ENCODE results near the gene SCLY.

SCLY gene

DNA sequence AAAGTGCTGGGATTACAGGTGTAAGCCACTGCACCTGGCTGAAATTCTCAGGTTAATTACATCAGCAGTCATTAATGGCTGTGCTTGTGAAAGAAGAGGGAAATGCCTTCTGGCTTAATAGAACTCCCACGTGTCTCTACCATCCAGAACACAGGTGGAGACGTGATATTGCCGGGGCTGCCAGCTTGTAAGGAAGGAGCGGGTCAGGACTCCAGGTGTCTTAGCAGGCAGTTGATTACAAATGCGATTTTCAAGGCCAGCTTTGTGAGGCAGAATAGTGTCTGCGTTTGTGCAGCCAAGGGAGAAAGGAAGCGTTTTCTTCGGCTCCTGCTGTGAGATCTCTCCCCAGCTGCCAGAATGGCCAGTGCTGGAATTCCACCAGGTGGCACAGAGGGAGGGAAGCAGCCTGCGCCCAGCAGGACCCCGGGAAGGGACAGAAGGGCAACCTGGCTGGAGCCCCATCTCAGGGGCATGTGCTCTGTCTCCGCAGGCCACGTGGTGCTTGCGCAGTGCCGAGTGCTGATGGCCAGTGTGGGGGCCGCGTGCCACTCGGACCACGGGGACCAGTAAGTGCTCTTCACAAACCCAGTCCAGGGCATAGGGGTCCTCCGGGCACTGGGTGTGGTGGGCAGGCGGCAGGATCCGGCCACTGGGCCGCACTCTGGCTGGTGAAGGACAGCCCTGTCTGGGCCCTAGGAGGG, 35.7 kb downstream of the SCLY start (continued):
- TF ChIP-seq, protein P1, sequence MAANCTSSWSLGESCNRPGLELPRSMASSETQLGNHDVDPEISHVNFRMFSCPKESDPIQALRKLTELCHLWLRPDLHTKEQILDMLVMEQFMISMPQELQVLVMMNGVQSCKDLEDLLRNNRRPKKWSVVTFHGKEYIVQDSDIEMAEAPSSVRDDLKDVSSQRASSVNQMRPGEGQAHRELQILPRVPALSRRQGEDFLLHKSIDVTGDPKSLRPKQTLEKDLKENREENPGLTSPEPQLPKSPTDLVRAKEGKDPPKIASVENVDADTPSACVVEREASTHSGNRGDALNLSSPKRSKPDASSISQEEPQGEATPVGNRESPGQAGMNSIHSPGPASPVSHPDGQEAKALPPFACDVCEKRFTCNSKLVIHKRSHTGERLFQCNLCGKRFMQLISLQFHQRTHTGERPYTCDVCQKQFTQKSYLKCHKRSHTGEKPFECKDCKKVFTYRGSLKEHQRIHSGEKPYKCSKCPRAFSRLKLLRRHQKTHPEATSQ (tag by site-specific recombination; IDR thresholded peaks at IDR 0.05) = no peak

DNA sequence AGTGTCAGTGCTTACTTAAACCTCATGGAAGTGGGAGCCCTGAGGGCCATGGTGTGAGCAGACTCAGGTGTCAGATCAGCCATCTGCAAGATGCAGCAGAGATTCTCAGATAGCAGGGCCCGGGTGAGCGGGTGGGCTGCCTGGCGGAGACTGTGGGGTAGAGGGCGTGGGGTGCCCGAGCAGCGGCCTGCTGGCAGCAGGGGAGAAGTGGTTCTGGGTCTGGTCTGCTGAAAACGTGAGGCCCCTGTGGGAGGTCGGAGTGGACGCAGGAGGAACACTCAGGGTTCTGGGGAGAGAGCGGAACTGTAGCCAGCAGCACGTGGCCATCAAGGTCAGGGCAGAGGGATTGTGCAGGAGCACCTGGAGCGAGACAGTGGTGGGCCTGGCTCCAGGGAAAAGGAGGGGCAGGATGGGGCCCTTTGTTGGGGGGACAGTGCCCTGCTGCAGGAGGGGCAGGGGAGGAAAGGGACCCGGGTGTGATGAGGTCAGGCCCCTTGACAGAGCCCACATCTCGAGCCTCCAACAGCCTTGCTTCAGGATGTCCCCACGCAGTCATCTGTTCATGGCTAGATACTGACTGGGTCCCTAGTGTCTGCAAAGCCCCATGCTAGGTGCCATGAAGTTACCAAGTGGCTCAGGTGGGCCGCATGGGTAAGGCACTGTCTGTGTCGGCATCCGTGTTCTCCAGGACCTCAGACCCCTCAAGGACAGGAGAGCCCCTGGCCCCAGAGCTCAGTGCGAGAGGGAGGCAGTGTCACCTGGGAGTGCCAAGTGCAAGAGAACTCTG, 36.6 kb downstream of the SCLY start:
- CTCF ChIA-PET = no interaction called here

More for the DNA sequence above, 36.6 kb downstream of the SCLY start:
- H3K36me3 ChIP-seq (ENCODE audit: control insufficient read depth in 2 of 2, insufficient read depth in 1 of 2, low read length in 2 of 2) = peaks cover 0 to 6% of the 10 kb centered on the region in 2 experiments; a peak in 1 of 3 replicates
- TF ChIP-seq ZNF426 (tag by site-specific recombination; IDR thresholded peaks at IDR 0.05) = no peak
- no peak for TF ChIP-seq ZNF791 (tag by site-specific recombination; IDR thresholded peaks at IDR 0.05)
- no peak for TF ChIP-seq ZNF239 (tag by site-specific recombination; IDR thresholded peaks at IDR 0.05)
- TF ChIP-seq ZNF544 (tag by site-specific recombination; IDR thresholded peaks at IDR 0.05) = no peak
- TF ChIP-seq ZNF654 (tag by site-specific recombination; IDR thresholded peaks at IDR 0.05; ENCODE audit: low read depth) = no peak
- TF ChIP-seq ZNF292 (tag by site-specific recombination; IDR thresholded peaks at IDR 0.05; ENCODE audit: borderline replicate concordance, low read depth) = no peak
- TF ChIP-seq, protein P2, sequence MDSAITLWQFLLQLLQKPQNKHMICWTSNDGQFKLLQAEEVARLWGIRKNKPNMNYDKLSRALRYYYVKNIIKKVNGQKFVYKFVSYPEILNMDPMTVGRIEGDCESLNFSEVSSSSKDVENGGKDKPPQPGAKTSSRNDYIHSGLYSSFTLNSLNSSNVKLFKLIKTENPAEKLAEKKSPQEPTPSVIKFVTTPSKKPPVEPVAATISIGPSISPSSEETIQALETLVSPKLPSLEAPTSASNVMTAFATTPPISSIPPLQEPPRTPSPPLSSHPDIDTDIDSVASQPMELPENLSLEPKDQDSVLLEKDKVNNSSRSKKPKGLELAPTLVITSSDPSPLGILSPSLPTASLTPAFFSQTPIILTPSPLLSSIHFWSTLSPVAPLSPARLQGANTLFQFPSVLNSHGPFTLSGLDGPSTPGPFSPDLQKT (IDR thresholded peaks at IDR 0.05; ENCODE audit: borderline replicate concordance, low read depth, low read length) = no peak
- no peak for TF ChIP-seq ZNF610 (tag by site-specific recombination; IDR thresholded peaks at IDR 0.05; ENCODE audit: borderline replicate concordance)
- TF ChIP-seq EGR2 (tag by site-specific recombination; IDR thresholded peaks at IDR 0.05; ENCODE audit: low read depth) = no peak
- TF ChIP-seq, protein P3, sequence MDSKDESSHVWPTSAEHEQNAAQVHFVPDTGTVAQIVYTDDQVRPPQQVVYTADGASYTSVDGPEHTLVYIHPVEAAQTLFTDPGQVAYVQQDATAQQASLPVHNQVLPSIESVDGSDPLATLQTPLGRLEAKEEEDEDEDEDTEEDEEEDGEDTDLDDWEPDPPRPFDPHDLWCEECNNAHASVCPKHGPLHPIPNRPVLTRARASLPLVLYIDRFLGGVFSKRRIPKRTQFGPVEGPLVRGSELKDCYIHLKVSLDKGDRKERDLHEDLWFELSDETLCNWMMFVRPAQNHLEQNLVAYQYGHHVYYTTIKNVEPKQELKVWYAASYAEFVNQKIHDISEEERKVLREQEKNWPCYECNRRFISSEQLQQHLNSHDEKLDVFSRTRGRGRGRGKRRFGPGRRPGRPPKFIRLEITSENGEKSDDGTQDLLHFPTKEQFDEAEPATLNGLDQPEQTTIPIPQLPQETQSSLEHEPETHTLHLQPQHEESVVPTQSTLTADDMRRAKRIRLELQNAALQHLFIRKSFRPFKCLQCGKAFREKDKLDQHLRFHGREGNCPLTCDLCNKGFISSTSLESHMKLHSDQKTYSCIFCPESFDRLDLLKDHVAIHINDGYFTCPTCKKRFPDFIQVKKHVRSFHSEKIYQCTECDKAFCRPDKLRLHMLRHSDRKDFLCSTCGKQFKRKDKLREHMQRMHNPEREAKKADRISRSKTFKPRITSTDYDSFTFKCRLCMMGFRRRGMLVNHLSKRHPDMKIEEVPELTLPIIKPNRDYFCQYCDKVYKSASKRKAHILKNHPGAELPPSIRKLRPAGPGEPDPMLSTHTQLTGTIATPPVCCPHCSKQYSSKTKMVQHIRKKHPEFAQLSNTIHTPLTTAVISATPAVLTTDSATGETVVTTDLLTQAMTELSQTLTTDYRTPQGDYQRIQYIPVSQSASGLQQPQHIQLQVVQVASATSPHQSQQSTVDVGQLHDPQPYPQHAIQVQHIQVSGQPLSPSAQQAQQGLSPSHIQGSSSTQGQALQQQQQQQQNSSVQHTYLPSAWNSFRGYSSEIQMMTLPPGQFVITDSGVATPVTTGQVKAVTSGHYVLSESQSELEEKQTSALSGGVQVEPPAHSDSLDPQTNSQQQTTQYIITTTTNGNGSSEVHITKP (tag by site-specific recombination; IDR thresholded peaks at IDR 0.05) = no peak
- TF ChIP-seq, protein P4, sequence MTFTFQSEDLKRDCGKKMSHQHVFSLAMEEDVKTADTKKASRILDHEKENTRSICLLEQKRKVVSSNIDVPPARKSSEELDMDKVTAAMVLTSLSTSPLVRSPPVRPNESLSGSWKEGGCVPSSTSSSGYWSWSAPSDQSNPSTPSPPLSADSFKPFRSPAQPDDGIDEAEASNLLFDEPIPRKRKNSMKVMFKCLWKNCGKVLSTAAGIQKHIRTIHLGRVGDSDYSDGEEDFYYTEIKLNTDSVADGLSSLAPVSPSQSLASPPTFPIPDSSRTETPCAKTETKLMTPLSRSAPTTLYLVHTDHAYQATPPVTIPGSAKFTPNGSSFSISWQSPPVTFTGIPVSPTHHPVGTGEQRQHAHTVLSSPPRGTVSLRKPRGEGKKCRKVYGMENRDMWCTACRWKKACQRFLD (tag by site-specific recombination; IDR thresholded peaks at IDR 0.05) = no peak
- no peak for TF ChIP-seq ZSCAN30 (tag by site-specific recombination; IDR thresholded peaks at IDR 0.05)
- TF ChIP-seq ZNF223 (tag by site-specific recombination; IDR thresholded peaks at IDR 0.05) = no peak
- no peak for TF ChIP-seq KLF16 (tag by site-specific recombination; IDR thresholded peaks at IDR 0.05)
- no peak for TF ChIP-seq GLI4 (tag by site-specific recombination; IDR thresholded peaks at IDR 0.05)
- TF ChIP-seq RBAK (tag by site-specific recombination; IDR thresholded peaks at IDR 0.05) = no peak
- TF ChIP-seq, protein P5, sequence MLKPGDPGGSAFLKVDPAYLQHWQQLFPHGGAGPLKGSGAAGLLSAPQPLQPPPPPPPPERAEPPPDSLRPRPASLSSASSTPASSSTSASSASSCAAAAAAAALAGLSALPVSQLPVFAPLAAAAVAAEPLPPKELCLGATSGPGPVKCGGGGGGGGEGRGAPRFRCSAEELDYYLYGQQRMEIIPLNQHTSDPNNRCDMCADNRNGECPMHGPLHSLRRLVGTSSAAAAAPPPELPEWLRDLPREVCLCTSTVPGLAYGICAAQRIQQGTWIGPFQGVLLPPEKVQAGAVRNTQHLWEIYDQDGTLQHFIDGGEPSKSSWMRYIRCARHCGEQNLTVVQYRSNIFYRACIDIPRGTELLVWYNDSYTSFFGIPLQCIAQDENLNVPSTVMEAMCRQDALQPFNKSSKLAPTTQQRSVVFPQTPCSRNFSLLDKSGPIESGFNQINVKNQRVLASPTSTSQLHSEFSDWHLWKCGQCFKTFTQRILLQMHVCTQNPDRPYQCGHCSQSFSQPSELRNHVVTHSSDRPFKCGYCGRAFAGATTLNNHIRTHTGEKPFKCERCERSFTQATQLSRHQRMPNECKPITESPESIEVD (tag by site-specific recombination; IDR thresholded peaks at IDR 0.05) = no peak
- no peak for TF ChIP-seq ZNF521 (tag by site-specific recombination; IDR thresholded peaks at IDR 0.05)
- no peak for TF ChIP-seq ZNF555 (tag by site-specific recombination; conservative IDR thresholded peaks at IDR 0.05)
- POLR2A ChIA-PET = no interaction called here
- H3K9me3 ChIP-seq (ENCODE audit: control insufficient read depth, insufficient read depth, low read depth, low read length) = no peaks in the 10 kb centered on the region
- no peaks in the 10 kb centered on the region for H3K4me1 ChIP-seq (ENCODE audit: control insufficient read depth, insufficient read depth, low read length)
- no peak overlapping the region for H3K27ac ChIP-seq (ENCODE audit: extremely low read depth, low read depth, low read length)
- H3K4me3 ChIP-seq (ENCODE audit: low read depth, low read length) = no peak overlapping the region
